SK-N-MC (cell line): Measurements from ENCODE around the gene C1orf116.

Experiments
- EZH2 ChIP-seq: fragments of 200-600 bp; sonication (generic); IDR thresholded peaks from one replicate; pipeline ENCODE4 v1.6.1; 2017; ENCODE audit warnings: antibody characterized with exemption
- FOXP2 ChIP-seq: optimal IDR thresholded peaks from 2 replicates; pipeline ENCODE3; 2011; ENCODE audit warnings: mild to moderate bottlenecking, moderate library complexity; ENCODE audit not compliant: insufficient read depth; ENCODE audit errors: extremely low read length, control extremely low read depth
- POLR2AphosphoS5 ChIP-seq: IDR thresholded peaks from 2 replicates; pipeline ENCODE4 v1.6.1; 2012; ENCODE audit warnings: mild to moderate bottlenecking, low read depth, low read length, borderline replicate concordance

DNA sequence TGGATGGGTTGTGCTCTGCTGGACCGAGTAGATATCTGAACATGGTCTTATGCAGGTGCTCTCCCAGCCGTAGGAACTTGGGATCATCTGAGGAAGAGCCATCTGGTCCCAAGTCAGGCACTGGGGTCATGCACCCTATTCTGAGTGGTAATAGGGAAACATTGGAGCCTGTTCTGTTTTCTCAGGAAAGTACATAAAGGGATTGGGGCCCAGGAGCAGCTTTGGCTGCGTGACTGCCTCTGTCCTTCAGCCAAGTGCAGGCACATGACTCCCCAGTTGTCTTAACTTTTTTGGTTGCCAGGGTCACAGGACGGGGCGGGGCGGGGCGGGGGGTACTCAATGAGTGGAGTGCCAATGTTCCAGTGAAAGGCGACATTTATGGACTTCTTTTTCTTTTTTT is 32.0 kb upstream of the C1orf116 start:
- TF ChIP-seq EZH2 (no peak), POLR2AphosphoS5 (no peak), FOXP2 (no peak)
